GM06990 (cell line): ENCODE results near the gene PI4KA.
A peak's percentile ranks its signal among the peaks of the same experiment; 100 is the strongest.

Source experiments
- DNase-seq: peaks from one replicate; pipeline ENCODE4 v3.0.0-alpha.2; 2011; ENCODE audit not compliant: insufficient read length; ENCODE audit errors: extremely low read depth
- H3K27me3 ChIP-seq: replicated peaks from 2 replicates; pipeline ENCODE4 v1.6.0; 2011; ENCODE audit warnings: low read length; ENCODE audit not compliant: control insufficient read depth, insufficient read depth
- H3K36me3 ChIP-seq: 2 replicates; pipeline ENCODE4 v1.5.1; 2011; ENCODE audit warnings: low read length; ENCODE audit not compliant: control insufficient read depth, insufficient read depth
- H3K4me3 ChIP-seq: replicated peaks from 2 replicates; pipeline ENCODE4 v1.5.1; 2011; ENCODE audit warnings: low read depth, mild to moderate bottlenecking, control low read depth, low read length
- CTCF ChIP-seq: IDR thresholded peaks from 2 replicates; pipeline ENCODE4 v1.5.1; 2011; ENCODE audit warnings: low read length, control low read depth, mild to moderate bottlenecking, inconsistent platforms; ENCODE audit not compliant: insufficient read depth, poor library complexity, severe bottlenecking

PI4KA gene

GRCh38 chr22:20858615-20859416 lies at the start of gene PI4KA, which contains the start of gene SNAP29:
Gene PI4KA (minus strand): TSS chr22:20858811. CDS start chr22:20858725, 86 bp downstream.
Gene SNAP29 (plus strand): TSS chr22:20859007. CDS start chr22:20859111, 104 bp downstream.
- peak; percentile 100 for DNase-seq
- no peak for TF ChIP-seq CTCF
- Histone ChIP-seq H3K27me3 (no peaks in the 10 kb centered on the region), H3K4me3 (peak within 1 kb of the TSS; percentile 91), H3K36me3 (peaks cover 2% of the 10 kb centered on the region)

GRCh38 chr22:20906387-20906767 lies 47.8 kb upstream of the PI4KA start:
- no peak for TF ChIP-seq CTCF
- H3K4me3 ChIP-seq, result no peak overlapping the region
- H3K27me3 ChIP-seq, result no peaks in the 10 kb centered on the region; the same call in 1 of the 2 replicates
- no peaks in the 10 kb centered on the region for H3K36me3 ChIP-seq
- no peak for DNase-seq

- Histone ChIP-seq H3K27me3 (no peaks in the 10 kb centered on the region; the same call in 1 of the 2 replicates), H3K4me3 (no peak overlapping the region), H3K36me3 (no peaks in the 10 kb centered on the region)
- no peak for DNase-seq
- TF ChIP-seq CTCF, result no peak
These were observed 47.1 kb upstream of the PI4KA start for GRCh38 chr22:20905415-20906386.

- no peak for TF ChIP-seq CTCF
- DNase-seq, result no peak
- Histone ChIP-seq H3K4me3 (no peak overlapping the region), H3K27me3 (no peaks in the 10 kb centered on the region; the same call in 1 of the 2 replicates), H3K36me3 (no peaks in the 10 kb centered on the region)
These were observed 46.4 kb upstream of the PI4KA start for GRCh38 chr22:20904980-20905355.

GRCh38 chr22:20904008-20904979 lies 45.7 kb upstream of the PI4KA start:
- no peaks in the 10 kb centered on the region for H3K36me3 ChIP-seq
- no peak for DNase-seq
- no peak for TF ChIP-seq CTCF
- H3K4me3 ChIP-seq, result no peak overlapping the region
- no peaks in the 10 kb centered on the region; the same call in 1 of the 2 replicates for H3K27me3 ChIP-seq
